Left ventricle myocardium superior (tissue), 1 donor: Measurements from ENCODE around the gene RPL35. TPM values are rescaled to one million over a fixed set of nuclear protein-coding genes. Genes with fewer than 3 reads are reported as not detected.

ENCODE experiments used
- total RNA-seq: library from RNA; stranded (reverse); fragmentation: NEBNext Ultra II Directional; extraction: Animal tissue kit (Norgen Biotek cat#: 25700); gene quantifications from one replicate; pipeline ENCODE4 v1.2.1, GENCODE V29; 2021
- donor health status: DM: no; HTN: yes; CAD: no; lungs with severe emphysema.

RPL35 gene
- total RNA-seq, 1 donor from 2014 or later = 676 TPM

Other genes starting within 250 kb of the RPL35 start
- 1.9 TPM for gene NR6A1, start 90.6 kb downstream of the RPL35 start, total RNA-seq
- 38.0 TPM for gene OLFML2A, start 84.8 kb downstream of the RPL35 start, total RNA-seq
- not detected for gene WDR38, start 8.5 kb downstream of the RPL35 start, total RNA-seq
- 41.1 TPM for gene ARPC5L, start 173 bp upstream of the RPL35 start, total RNA-seq
- gene GOLGA1, start 79.1 kb upstream of the RPL35 start, total RNA-seq = 19.9 TPM